ENCODE data around the gene GPATCH4. TPM values are rescaled to one million over a fixed set of nuclear protein-coding genes. Genes with fewer than 3 reads are reported as not detected.
A peak's percentile ranks its signal among the peaks of the same experiment; 100 is the strongest.
"Not testable (repeated sequence)": the region's sequence is repeated elsewhere in the genome, so short reads cannot be mapped to it uniquely, and the experiment has no call there.

Gene GPATCH4
- total RNA-seq, 1 donor from 2014 or later: 24.0 TPM

DNA sequence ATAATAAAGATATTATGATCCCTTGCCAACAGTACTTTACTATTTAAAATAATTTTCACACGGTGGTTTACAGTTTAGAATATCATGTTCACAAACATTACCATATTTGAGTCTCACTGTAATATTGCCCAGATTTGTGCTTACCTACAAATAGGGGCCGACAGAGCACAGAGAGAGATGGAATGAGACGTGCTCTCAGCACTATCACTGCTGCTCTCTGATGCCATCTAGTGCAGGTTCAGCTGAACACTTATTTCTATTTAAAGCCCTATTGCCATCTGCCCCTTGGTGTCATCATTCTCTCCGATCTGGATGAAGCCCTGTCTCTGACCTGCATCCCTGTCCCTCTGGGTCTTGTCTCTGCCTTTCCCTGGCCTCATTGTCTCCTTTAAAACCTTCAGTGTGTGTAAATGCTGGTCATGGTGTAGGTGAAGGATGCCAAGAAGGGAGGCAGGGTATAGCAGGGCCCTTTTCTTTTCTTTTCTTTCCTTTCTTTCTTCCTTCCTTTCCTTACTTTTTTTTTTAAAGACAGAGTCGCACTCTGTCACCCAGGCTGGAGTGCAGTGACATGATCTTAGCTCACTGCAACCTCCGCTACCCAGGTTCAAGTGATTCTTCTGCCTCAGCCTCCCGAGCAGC, 6.9 kb upstream of the GPATCH4 start:
- H3K27ac Mint-ChIP-seq: no peak overlapping the region
- no peak for DNase-seq (ENCODE audit: low spot score in 2 of 2, unreplicated experiment in 2 of 2)

DNA sequence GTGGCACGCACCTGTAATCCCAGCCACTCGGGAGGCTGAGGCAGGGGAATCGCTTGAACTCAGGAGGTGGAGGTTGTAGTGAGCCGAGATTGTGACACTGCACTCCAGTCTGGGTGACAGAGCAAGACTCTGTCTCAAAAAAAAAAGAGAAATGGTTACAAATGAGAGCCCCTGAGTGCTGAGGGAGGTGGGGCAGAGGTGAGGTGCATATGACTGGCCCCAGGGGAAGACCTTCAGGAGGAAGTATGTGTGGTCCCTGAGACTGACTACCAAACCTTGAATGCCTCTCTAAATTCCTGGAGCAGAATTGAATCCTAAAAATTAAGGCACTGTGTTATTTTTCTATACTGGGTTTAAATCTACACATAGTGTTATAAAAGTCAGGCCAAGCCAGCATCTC, 6.1 kb upstream of the GPATCH4 start:
- H3K36me3 Mint-ChIP-seq; H3K4me1 Mint-ChIP-seq; H3K4me3 Mint-ChIP-seq; DNase-seq (ENCODE audit: low spot score in 2 of 2, unreplicated experiment in 2 of 2); H3K27ac Mint-ChIP-seq; H3K9me3 Mint-ChIP-seq: not testable (repeated sequence)
- peaks cover 13% of the 10 kb centered on the region for H3K27me3 Mint-ChIP-seq (ENCODE audit: low read depth)

More for the DNA sequence above, 6.9 kb upstream of the GPATCH4 start:
- Mint-ChIP-seq H3K9me3 (no peaks in the 10 kb centered on the region), H3K27me3 (ENCODE audit: low read depth) (peaks cover 19% of the 10 kb centered on the region), H3K36me3 (no peaks in the 10 kb centered on the region), H3K4me3 (no peak overlapping the region), H3K4me1 (peaks cover 2% of the 10 kb centered on the region)
- TF ChIP-seq, protein P1, sequence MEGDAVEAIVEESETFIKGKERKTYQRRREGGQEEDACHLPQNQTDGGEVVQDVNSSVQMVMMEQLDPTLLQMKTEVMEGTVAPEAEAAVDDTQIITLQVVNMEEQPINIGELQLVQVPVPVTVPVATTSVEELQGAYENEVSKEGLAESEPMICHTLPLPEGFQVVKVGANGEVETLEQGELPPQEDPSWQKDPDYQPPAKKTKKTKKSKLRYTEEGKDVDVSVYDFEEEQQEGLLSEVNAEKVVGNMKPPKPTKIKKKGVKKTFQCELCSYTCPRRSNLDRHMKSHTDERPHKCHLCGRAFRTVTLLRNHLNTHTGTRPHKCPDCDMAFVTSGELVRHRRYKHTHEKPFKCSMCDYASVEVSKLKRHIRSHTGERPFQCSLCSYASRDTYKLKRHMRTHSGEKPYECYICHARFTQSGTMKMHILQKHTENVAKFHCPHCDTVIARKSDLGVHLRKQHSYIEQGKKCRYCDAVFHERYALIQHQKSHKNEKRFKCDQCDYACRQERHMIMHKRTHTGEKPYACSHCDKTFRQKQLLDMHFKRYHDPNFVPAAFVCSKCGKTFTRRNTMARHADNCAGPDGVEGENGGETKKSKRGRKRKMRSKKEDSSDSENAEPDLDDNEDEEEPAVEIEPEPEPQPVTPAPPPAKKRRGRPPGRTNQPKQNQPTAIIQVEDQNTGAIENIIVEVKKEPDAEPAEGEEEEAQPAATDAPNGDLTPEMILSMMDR (IDR thresholded peaks at IDR 0.05; ENCODE audit: unreplicated experiment): peak; percentile 40

DNA sequence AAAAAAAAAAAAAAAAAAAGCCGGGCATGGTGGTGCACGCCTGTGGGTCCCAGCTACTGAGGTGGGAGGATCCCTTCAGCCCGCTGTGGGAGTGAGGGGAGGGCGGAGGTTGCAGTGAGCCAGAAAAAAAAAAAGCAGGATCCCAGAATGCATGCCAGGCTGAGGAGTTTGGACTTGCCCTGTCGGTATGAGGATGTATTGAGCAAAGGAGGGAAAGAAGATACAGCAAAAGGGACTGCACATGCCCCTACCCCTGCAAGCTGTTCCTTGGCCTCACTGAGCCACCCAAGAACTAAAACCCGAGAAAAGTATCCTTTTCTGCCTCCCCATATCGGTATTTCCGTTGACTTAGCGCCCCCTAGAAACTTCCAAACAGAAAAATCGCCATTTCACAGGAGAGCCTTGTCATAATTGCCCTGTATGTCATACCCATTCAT, 1.3 kb upstream of the GPATCH4 start:
- Mint-ChIP-seq H3K27me3 (ENCODE audit: low read depth) (no peaks in the 10 kb centered on the region), H3K4me1 (peaks cover 23% of the 10 kb centered on the region), H3K4me3 (peak overlapping the region; percentile 21), H3K36me3 (peaks cover 5% of the 10 kb centered on the region), H3K9me3 (no peaks in the 10 kb centered on the region), H3K27ac (peak overlapping the region; percentile 53)
- DNase-seq (ENCODE audit: low spot score in 2 of 2, unreplicated experiment in 2 of 2): no peak
- TF ChIP-seq, protein P1 (IDR thresholded peaks at IDR 0.05; ENCODE audit: unreplicated experiment): no peak

DNA sequence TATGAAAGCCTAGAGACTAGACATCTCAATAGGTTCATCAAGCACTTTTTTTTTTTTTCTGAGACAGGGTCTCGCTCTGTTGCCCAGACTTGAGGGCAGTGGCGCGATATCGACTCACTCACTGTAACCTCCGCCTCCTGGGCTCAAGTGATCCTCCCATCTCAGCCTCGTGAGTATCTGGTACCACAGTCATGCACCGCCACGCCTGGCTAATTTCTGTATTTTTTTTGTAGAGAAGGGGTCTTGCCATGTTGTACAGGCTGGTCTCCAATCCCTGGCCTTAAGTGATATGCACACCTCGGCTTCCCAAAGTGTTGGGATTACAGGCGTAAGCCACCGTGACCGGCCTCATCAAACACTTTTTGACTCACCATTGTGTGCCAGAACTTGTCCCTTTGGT, 613 bp upstream of the GPATCH4 start:
- Mint-ChIP-seq H3K4me3 (peak overlapping the region; percentile 97), H3K36me3 (peaks cover 9% of the 10 kb centered on the region), H3K27me3 (ENCODE audit: low read depth) (no peaks in the 10 kb centered on the region), H3K9me3 (no peaks in the 10 kb centered on the region), H3K27ac (peak overlapping the region; percentile 98), H3K4me1 (peaks cover 23% of the 10 kb centered on the region)
- no peak for DNase-seq (ENCODE audit: low spot score in 2 of 2, unreplicated experiment in 2 of 2)
- TF ChIP-seq, protein P1 (IDR thresholded peaks at IDR 0.05; ENCODE audit: unreplicated experiment): no peak

DNA sequence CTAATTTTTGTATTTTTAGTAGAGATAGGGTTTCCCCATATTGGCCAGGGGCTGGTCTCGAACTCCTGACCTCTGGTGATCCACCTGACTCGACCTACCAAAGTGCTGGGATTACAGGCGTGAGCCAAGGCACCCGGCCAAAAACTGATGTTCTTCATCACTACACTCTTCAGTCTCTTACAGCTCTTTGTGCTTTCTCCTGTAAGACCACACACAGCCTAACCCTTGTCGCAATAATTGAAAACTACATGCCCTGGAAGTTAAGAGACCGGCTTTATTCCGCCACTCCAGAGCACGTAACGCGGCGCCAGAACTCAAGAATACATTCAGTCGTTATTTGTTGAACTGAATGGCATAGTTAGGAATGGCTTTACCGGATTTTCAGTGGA, 552 bp downstream of the GPATCH4 start:
- Mint-ChIP-seq H3K4me1 (peaks cover 23% of the 10 kb centered on the region), H3K36me3 (peaks cover 12% of the 10 kb centered on the region), H3K27me3 (ENCODE audit: low read depth) (no peaks in the 10 kb centered on the region), H3K9me3 (no peaks in the 10 kb centered on the region), H3K27ac (peak overlapping the region; percentile 98), H3K4me3 (peak overlapping the region; percentile 97)
- TF ChIP-seq, protein P1 (IDR thresholded peaks at IDR 0.05; ENCODE audit: unreplicated experiment): no peak
- no peak for DNase-seq (ENCODE audit: low spot score in 2 of 2, unreplicated experiment in 2 of 2)

DNA sequence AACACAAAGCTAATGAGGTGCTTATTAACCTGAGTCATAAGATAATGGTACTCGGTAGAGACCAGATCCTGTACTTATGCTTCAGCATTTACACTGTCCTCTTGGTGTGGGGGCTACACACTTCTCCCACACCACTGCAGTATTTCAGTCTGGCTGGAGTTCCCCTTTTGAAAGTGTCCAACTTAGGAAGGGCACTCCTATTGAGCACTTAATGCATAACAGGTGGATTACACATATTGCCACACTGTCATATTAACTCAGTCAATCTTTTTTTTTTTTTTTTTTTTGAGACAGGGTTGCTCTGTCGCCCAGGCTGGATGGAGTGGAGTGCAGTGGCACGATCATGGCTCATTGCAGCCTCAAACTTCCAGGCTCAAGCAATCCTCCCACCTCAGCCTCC, 1.5 kb downstream of the GPATCH4 start:
- H3K4me3 Mint-ChIP-seq: peak overlapping the region; percentile 97
- DNase-seq (ENCODE audit: low spot score in 2 of 2, unreplicated experiment in 2 of 2): no peak
- H3K27me3 Mint-ChIP-seq (ENCODE audit: low read depth): no peaks in the 10 kb centered on the region
- H3K4me1 Mint-ChIP-seq: peaks cover 27% of the 10 kb centered on the region
- TF ChIP-seq, protein P1 (IDR thresholded peaks at IDR 0.05; ENCODE audit: unreplicated experiment): peak; percentile 36
- H3K36me3 Mint-ChIP-seq: peaks cover 19% of the 10 kb centered on the region
- no peaks in the 10 kb centered on the region for H3K9me3 Mint-ChIP-seq
- H3K27ac Mint-ChIP-seq: no peak overlapping the region
